ENCODE results near the gene GFOD1.

The GFOD1 gene

GRCh38 chr6:13479206-13479800, 8.1 kb downstream of the GFOD1 start:
- no peak overlapping the region for H3K27ac ChIP-seq
- DNase-seq (ENCODE audit: low spot score) = no peak
- H3K4me3 ChIP-seq = no peak overlapping the region
- TF ChIP-seq CTCF (IDR thresholded peaks at IDR 0.05) = no peak

- Histone ChIP-seq H3K4me3 (no peak overlapping the region), H3K27ac (no peak overlapping the region)
- no peak for TF ChIP-seq CTCF (IDR thresholded peaks at IDR 0.05)
- no peak for DNase-seq (ENCODE audit: low spot score)
These were observed 8.9 kb downstream of the GFOD1 start for GRCh38 chr6:13478525-13478966.

GRCh38 chr6:13474787-13475186, 12.6 kb downstream of the GFOD1 start:
- Histone ChIP-seq H3K4me3 (no peak overlapping the region), H3K27ac (no peak overlapping the region)
- TF ChIP-seq CTCF (IDR thresholded peaks at IDR 0.05) = no peak
- DNase-seq (ENCODE audit: low spot score) = no peak

GRCh38 chr6:13474360-13474759, 13.0 kb downstream of the GFOD1 start:
- no peak for TF ChIP-seq CTCF (IDR thresholded peaks at IDR 0.05)
- no peak for DNase-seq (ENCODE audit: low spot score)
- Histone ChIP-seq H3K4me3 (no peak overlapping the region), H3K27ac (no peak overlapping the region)

GRCh38 chr6:13473768-13474165, 13.6 kb downstream of the GFOD1 start:
- TF ChIP-seq CTCF (IDR thresholded peaks at IDR 0.05) = no peak
- no peak for DNase-seq (ENCODE audit: low spot score)
- H3K4me3 ChIP-seq = no peak overlapping the region
- no peak overlapping the region for H3K27ac ChIP-seq

GRCh38 chr6:13472976-13473767, 14.2 kb downstream of the GFOD1 start:
- Histone ChIP-seq H3K4me3 (no peak overlapping the region), H3K27ac (no peak overlapping the region)
- TF ChIP-seq CTCF (IDR thresholded peaks at IDR 0.05) = no peak
- DNase-seq (ENCODE audit: low spot score) = no peak

- Histone ChIP-seq H3K27ac (no peak overlapping the region), H3K4me3 (no peak overlapping the region)
- TF ChIP-seq CTCF (IDR thresholded peaks at IDR 0.05) = no peak
- peak; percentile 14 for DNase-seq (ENCODE audit: low spot score)
These were observed 15.3 kb downstream of the GFOD1 start for GRCh38 chr6:13472099-13472498.
